Hepatocyte (in vitro differentiated cells): ENCODE data around the gene PPP2R2B. TPM values are rescaled to one million over a fixed set of nuclear protein-coding genes. Genes with fewer than 3 reads are reported as not detected.

Experiments used
- DNase-seq: peaks from one replicate; pipeline ENCODE4 v3.0.0-alpha.2; 2016; ENCODE audit warnings: low spot score
- H2AFZ ChIP-seq: fragments of 200-600 bp; sonication (generic); 2 replicates; pipeline ENCODE4 v1.6.0; 2016; ENCODE audit warnings: antibody characterized with exemption, mild to moderate bottlenecking
- H3K27ac ChIP-seq: fragments of 200-600 bp; sonication (generic); 2 replicates; pipeline ENCODE4 v1.5.1; 2016; ENCODE audit warnings: mild to moderate bottlenecking
- H3K27me3 ChIP-seq: fragments of 200-600 bp; sonication (generic); 2 replicates; pipeline ENCODE4 v1.6.1; 2016
- H3K36me3 ChIP-seq: fragments of 200-600 bp; sonication (generic); replicated peaks from 2 replicates; pipeline ENCODE4 v1.5.1; 2016; ENCODE audit warnings: low read depth; ENCODE audit not compliant: insufficient read depth
- H3K4me1 ChIP-seq: fragments of 200-600 bp; sonication (generic); 2 replicates; pipeline ENCODE4 v1.5.1; 2016; ENCODE audit warnings: mild to moderate bottlenecking, moderate library complexity; ENCODE audit not compliant: insufficient read depth
- H3K4me2 ChIP-seq: fragments of 200-600 bp; sonication (generic); 2 replicates; pipeline ENCODE4 v1.6.0; 2016
- H3K4me3 ChIP-seq: fragments of 200-600 bp; sonication (generic); 2 replicates; pipeline ENCODE4 v1.5.1; 2016; ENCODE audit warnings: mild to moderate bottlenecking
- H3K79me2 ChIP-seq: fragments of 200-600 bp; sonication (generic); 2 replicates; pipeline ENCODE4 v1.6.0; 2017; ENCODE audit warnings: mild to moderate bottlenecking
- H3K9me2 ChIP-seq: fragments of 200-600 bp; sonication (generic); replicated peaks from 2 replicates; pipeline ENCODE4 v1.6.0; 2017; ENCODE audit warnings: mild to moderate bottlenecking; ENCODE audit not compliant: insufficient read depth
- H3K9me3 ChIP-seq: fragments of 200-600 bp; sonication (generic); 2 replicates; pipeline ENCODE4 v1.5.1; 2016; ENCODE audit warnings: low read depth, mild to moderate bottlenecking
- H4K20me1 ChIP-seq: fragments of 200-600 bp; sonication (generic); 2 replicates; pipeline ENCODE4 v1.6.0; 2016; ENCODE audit warnings: mild to moderate bottlenecking; ENCODE audit not compliant: insufficient read depth, poor library complexity, severe bottlenecking
- CTCF ChIP-seq: fragments of 200-600 bp; sonication (generic); IDR thresholded peaks from 2 replicates; pipeline ENCODE4 v1.5.1; 2016; ENCODE audit warnings: antibody characterized with exemption, mild to moderate bottlenecking; ENCODE audit not compliant: poor library complexity
- EZH2 ChIP-seq: fragments of 200-600 bp; sonication (generic); IDR thresholded peaks from 2 replicates; pipeline ENCODE4 v1.6.1; 2016; ENCODE audit warnings: antibody characterized with exemption, mild to moderate bottlenecking, borderline replicate concordance
- EZH2phosphoT487 ChIP-seq: fragments of 200-600 bp; sonication (generic); IDR thresholded peaks from one replicate; pipeline ENCODE4 v1.6.1; 2018; ENCODE audit warnings: antibody characterized with exemption, mild to moderate bottlenecking, low read depth, moderate library complexity; ENCODE audit not compliant: unreplicated experiment, severe bottlenecking
- WGBS: methylation state at CpG from one replicate; pipeline ENCODE4 v1.1.6; 2016; ENCODE audit warnings: low lambda C conversion rate; ENCODE audit errors: missing lambda C conversion rate; 5-methylcytosine and 5-hydroxymethylcytosine counted together
- polyA plus RNA-seq: library from polyadenylated mRNA; unstranded; fragments of >200 nt; fragmentation: Nextera tagmentation; extraction: Ambion mirVana; gene quantifications from 2 replicates; pipeline ENCODE4 v1.2.1, GENCODE V29; 2016
- total RNA-seq: library from RNA; depleted of rRNA; stranded (reverse); fragments of >200 nt; gene quantifications from 2 replicates; pipeline ENCODE4 v1.2.3, GENCODE V29; 2014

PPP2R2B gene
- total and polyA plus RNA-seq, 2 experiments from 2014 or later, result 2.3 to 3.2 TPM

GRCh38 chr5:146582051-146582596, 296.4 kb downstream of the PPP2R2B start:
- no peak overlapping the region for H2AFZ ChIP-seq
- H3K27me3 ChIP-seq, result no peaks in the 10 kb centered on the region
- no peak for DNase-seq
- H3K4me2 ChIP-seq, result no peak overlapping the region
- TF ChIP-seq EZH2 (no peak), CTCF (no peak), EZH2phosphoT487 (no peak)
- no peaks in the 10 kb centered on the region for H3K36me3 ChIP-seq
- no peaks in the 10 kb centered on the region for H4K20me1 ChIP-seq
- H3K79me2 ChIP-seq, result no peaks in the 10 kb centered on the region
- no peaks in the 10 kb centered on the region for H3K4me1 ChIP-seq
- H3K9me2 ChIP-seq, result no peaks in the 10 kb centered on the region
- no peak overlapping the region for H3K27ac ChIP-seq
- H3K9me3 ChIP-seq, result no peaks in the 10 kb centered on the region
- H3K4me3 ChIP-seq, result no peak overlapping the region

GRCh38 chr5:146580237-146580636, 298.3 kb downstream of the PPP2R2B start:
- H3K4me3 ChIP-seq, result no peak overlapping the region
- no peaks in the 10 kb centered on the region for H3K36me3 ChIP-seq
- H3K9me2 ChIP-seq, result no peaks in the 10 kb centered on the region
- H2AFZ ChIP-seq, result no peak overlapping the region
- DNase-seq, result no peak
- H3K27ac ChIP-seq, result no peak overlapping the region
- H3K9me3 ChIP-seq, result no peaks in the 10 kb centered on the region
- no peaks in the 10 kb centered on the region for H3K4me1 ChIP-seq
- no peaks in the 10 kb centered on the region for H4K20me1 ChIP-seq
- 69% methylated on average over 3 of the region's 3 CpGs for WGBS
- H3K4me2 ChIP-seq, result no peak overlapping the region
- no peaks in the 10 kb centered on the region for H3K27me3 ChIP-seq
- no peak for TF ChIP-seq EZH2phosphoT487
- TF ChIP-seq EZH2, result no peak
- TF ChIP-seq CTCF, result no peak
- H3K79me2 ChIP-seq, result no peaks in the 10 kb centered on the region

GRCh38 chr5:146574713-146575112, 303.8 kb downstream of the PPP2R2B start:
- DNase-seq, result no peak
- H3K27me3 ChIP-seq, result no peaks in the 10 kb centered on the region
- no peak overlapping the region for H3K27ac ChIP-seq
- 82% methylated on average over 1 of the region's 1 CpG for WGBS
- no peak for TF ChIP-seq EZH2phosphoT487
- no peak for TF ChIP-seq EZH2
- TF ChIP-seq CTCF, result no peak
- H3K9me3 ChIP-seq, result no peaks in the 10 kb centered on the region
- H3K79me2 ChIP-seq, result no peaks in the 10 kb centered on the region
- no peak overlapping the region for H3K4me2 ChIP-seq
- H2AFZ ChIP-seq, result no peak overlapping the region
- no peaks in the 10 kb centered on the region for H3K36me3 ChIP-seq
- H3K9me2 ChIP-seq, result no peaks in the 10 kb centered on the region
- no peak overlapping the region for H3K4me3 ChIP-seq
- H4K20me1 ChIP-seq, result no peaks in the 10 kb centered on the region
- H3K4me1 ChIP-seq, result no peaks in the 10 kb centered on the region

- Histone ChIP-seq H3K4me1 (no peaks in the 10 kb centered on the region), H3K9me2 (no peaks in the 10 kb centered on the region), H3K27me3 (no peaks in the 10 kb centered on the region), H2AFZ (no peak overlapping the region), H3K27ac (no peak overlapping the region), H3K4me2 (no peak overlapping the region), H3K4me3 (no peak overlapping the region), H3K9me3 (no peaks in the 10 kb centered on the region), H3K79me2 (no peaks in the 10 kb centered on the region), H3K36me3 (no peaks in the 10 kb centered on the region), H4K20me1 (no peaks in the 10 kb centered on the region)
- WGBS, result 87% methylated on average over 2 of the region's 2 CpGs
- no peak for DNase-seq
- TF ChIP-seq EZH2, result no peak
- TF ChIP-seq EZH2phosphoT487, result no peak
- no peak for TF ChIP-seq CTCF
These were observed 310.4 kb downstream of the PPP2R2B start for GRCh38 chr5:146568161-146568560.
